Epithelial cell of proximal tubule (primary cell): ENCODE data around the gene FAM193B. TPM values are rescaled to one million over a fixed set of nuclear protein-coding genes. Genes with fewer than 3 reads are reported as not detected.

Experiments used
- DNase-seq: peaks from one replicate; pipeline ENCODE4 v3.0.0-alpha.2; 2011; ENCODE audit warnings: low read depth
- H3K4me3 ChIP-seq: 2 replicates; pipeline ENCODE4 v1.5.1; 2011; ENCODE audit warnings: low read depth, mild to moderate bottlenecking, low read length
- CTCF ChIP-seq: conservative IDR thresholded peaks from 2 replicates; pipeline ENCODE4 v1.5.1; 2012; ENCODE audit warnings: low read depth, mild to moderate bottlenecking, low read length
- total RNA-seq: library from RNA; depleted of rRNA; stranded (reverse); fragments of >200 nt; gene quantifications from 2 replicates; pipeline ENCODE4 v1.2.3, GENCODE V29; 2015

Gene FAM193B
- total RNA-seq, 1 donor from 2014 or later: 36.4 TPM

DNA sequence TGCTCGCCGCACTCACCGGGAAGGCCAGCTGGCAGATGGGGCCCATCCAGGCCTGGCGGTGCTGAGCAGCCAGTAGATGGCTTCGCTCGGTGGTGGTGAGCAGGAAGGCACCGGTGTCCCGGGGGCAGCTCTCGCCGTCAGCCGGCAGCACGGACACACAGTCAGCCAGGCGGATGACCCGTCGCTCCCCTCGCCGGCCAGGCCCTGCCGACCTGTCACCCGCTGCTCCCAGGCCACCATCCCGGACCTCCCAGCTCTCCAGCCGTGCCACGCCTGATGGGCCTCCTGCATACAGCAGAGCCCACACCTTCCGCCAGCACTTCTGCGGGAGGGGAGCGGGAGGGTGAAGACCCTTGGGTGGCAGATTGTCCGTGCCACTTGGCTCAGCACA is 46.1 kb downstream of the FAM193B start:
- no peak overlapping the region for H3K4me3 ChIP-seq
- no peak for TF ChIP-seq CTCF
- no peak for DNase-seq

DNA sequence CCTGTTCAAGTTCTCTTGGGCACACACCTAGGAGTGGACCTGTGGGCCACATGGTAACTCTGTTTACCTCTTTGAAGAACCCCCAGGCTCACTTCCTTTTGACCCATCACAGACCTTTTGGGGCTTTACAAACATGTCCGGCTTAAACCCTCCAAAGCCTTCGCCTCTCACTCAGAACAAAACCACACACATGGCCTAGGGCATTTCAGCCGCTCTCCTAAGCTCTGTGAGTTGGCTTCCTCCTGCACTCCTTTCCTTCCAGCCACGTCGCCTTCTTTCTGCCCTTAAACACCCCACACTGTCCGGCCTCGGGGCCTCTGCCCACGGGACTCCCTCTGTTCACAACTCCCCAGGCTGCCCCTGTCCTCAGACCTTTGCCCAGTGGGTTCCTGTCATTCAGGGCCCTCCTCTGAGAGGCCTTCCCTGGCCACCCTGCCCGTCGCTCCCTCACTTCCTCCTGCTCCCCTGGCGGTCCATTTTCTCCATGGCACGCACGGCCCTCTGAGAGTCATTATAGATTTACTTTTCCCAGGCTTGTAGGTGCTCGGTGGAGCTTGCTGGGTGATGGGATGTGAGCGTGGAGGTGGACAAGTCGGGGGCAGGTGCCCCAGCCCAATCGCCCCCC is 46.7 kb downstream of the FAM193B start:
- no peak for DNase-seq
- no peak overlapping the region for H3K4me3 ChIP-seq
- no peak for TF ChIP-seq CTCF

GRCh38 chr5:177507165-177507564 is 47.2 kb downstream of the FAM193B start:
- DNase-seq: no peak
- no peak overlapping the region for H3K4me3 ChIP-seq
- peak; percentile 30 for TF ChIP-seq CTCF

DNA sequence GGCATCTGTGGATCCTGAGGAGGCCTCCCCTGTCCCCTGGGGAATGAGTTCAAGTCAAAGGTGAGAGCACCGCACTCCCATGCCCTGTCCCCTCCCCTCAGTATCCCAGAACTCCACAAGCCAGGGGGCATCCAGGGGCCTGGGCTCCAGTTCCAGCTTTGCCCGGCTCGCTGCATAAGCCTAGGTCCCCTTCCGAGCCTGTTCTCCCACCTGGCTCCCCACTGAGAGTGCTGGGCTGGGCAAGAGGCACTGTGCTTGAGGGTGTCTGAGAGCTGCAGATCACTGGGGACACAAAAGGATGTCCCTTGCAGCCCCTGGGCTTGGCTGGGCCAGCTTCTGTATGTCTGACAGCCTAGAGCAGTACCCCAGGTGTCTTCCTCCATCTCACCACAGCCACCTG is 49.3 kb downstream of the FAM193B start:
- no peak for DNase-seq
- H3K4me3 ChIP-seq: no peak overlapping the region
- no peak for TF ChIP-seq CTCF

GRCh38 chr5:177504086-177505056 is 50.0 kb downstream of the FAM193B start:
- no peak for DNase-seq
- no peak for TF ChIP-seq CTCF
- no peak overlapping the region for H3K4me3 ChIP-seq

DNA sequence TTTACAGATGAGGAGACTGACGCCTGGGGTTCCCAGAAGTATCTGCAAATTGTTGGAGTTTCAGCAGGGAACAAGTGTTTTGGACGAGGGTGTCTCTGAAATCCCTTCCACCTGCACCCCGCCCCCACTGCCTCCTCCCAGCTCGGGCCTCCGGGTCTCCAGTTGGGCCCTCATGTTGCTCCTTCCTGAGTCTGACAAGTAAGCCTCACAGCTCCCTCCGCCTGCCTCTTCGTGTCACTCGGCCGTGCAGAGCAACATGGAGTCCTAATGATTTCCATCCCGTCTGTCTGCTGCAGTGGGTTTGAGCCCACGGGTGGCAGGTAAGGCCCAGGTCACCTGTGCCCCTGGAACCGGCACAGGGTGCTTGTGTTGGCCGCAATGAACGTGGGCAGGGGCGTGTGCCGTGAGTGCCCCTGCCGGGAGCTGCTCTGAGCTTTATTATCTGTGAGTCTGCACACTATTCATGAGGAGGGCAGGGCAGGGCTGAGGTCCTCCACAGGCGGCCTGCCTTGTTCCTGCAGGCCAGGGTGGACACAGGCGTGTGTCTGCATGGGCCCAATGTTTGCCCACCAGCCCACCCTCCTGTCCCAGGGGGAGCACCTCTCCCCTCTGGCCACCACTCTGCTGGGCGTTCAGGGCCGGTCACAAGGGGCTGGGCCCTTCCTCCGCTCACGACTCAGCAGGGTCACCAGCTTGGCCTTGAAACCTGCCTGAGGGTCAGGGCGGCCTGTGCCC is 50.8 kb downstream of the FAM193B start:
- TF ChIP-seq CTCF: no peak
- no peak for DNase-seq
- H3K4me3 ChIP-seq: no peak overlapping the region
